DND-41 (cell line): Measurements from ENCODE around the gene LCN2.

Experiments used
- ATAC-seq: fragments of 200-7000 bp; cut with Tn5 transposase; 3 replicates; pipeline ENCODE4 v1.9.1; 2021; ENCODE audit warnings: low read depth; ENCODE audit not compliant: insufficient read depth
- DNase-seq: peaks from one replicate; pipeline ENCODE4 v3.0.0-alpha.2; 2020
- H2AFZ ChIP-seq: 2 replicates; pipeline ENCODE4 v1.6.0; 2012; ENCODE audit warnings: low read depth, low read length
- H3K27ac ChIP-seq: 2 replicates; pipeline ENCODE4 v1.5.1; 2012; ENCODE audit warnings: low read length, inconsistent platforms
- H3K27me3 ChIP-seq: fragments of 200-600 bp; sonication (generic); 2 replicates; pipeline ENCODE4 v1.6.0; 2012; ENCODE audit warnings: low read length, mild to moderate bottlenecking, inconsistent platforms; ENCODE audit not compliant: insufficient read depth, poor library complexity
- H3K36me3 ChIP-seq: 2 replicates; pipeline ENCODE4 v1.5.1; 2012; ENCODE audit warnings: low read length, inconsistent platforms; ENCODE audit not compliant: insufficient read depth
- H3K4me1 ChIP-seq: 2 replicates; pipeline ENCODE4 v1.5.1; 2012; ENCODE audit warnings: mild to moderate bottlenecking, low read length; ENCODE audit not compliant: insufficient read depth
- H3K4me2 ChIP-seq: 2 replicates; pipeline ENCODE4 v1.6.0; 2012; ENCODE audit warnings: mild to moderate bottlenecking, moderate library complexity, low read length, inconsistent platforms; ENCODE audit not compliant: insufficient read depth
- H3K4me3 ChIP-seq, 2 experiments: fragments of 200-600 bp in 1 of 2; shearing (Covaris generic) in 1 of 2; 2 replicates each; pipeline ENCODE4 v1.5.1; 2012 to 2016; ENCODE audit warnings: inconsistent platforms in 2 of 2, low read length in 2 of 2, mild to moderate bottlenecking in 2 of 2, low read depth in 1 of 2, moderate library complexity in 1 of 2
- H3K79me2 ChIP-seq: 2 replicates; pipeline ENCODE4 v1.6.0; 2012; ENCODE audit warnings: low read length, inconsistent platforms; ENCODE audit not compliant: insufficient read depth
- H3K9ac ChIP-seq: 2 replicates; pipeline ENCODE4 v1.6.0; 2012; ENCODE audit warnings: low read depth, mild to moderate bottlenecking, inconsistent platforms, low read length, moderate library complexity
- H3K9me3 ChIP-seq: 2 replicates; pipeline ENCODE4 v1.5.1; 2012; ENCODE audit warnings: low read length, moderate library complexity, mild to moderate bottlenecking, inconsistent platforms; ENCODE audit not compliant: insufficient read depth, severe bottlenecking
- H4K20me1 ChIP-seq: 2 replicates; pipeline ENCODE4 v1.6.0; 2012; ENCODE audit warnings: low read length; ENCODE audit not compliant: insufficient read depth
- EZH2 ChIP-seq: IDR thresholded peaks from 3 replicates; pipeline ENCODE4 v1.6.1; 2012; ENCODE audit warnings: borderline replicate concordance, low read depth, mild to moderate bottlenecking, moderate library complexity, low read length, inconsistent platforms; ENCODE audit not compliant: severe bottlenecking
- TF ChIP-seq, protein P1 (sequence below): IDR thresholded peaks from 2 replicates; pipeline ENCODE4 v1.5.1; 2012; ENCODE audit warnings: borderline replicate concordance, low read length, moderate library complexity, mild to moderate bottlenecking; ENCODE audit not compliant: poor library complexity, severe bottlenecking; ENCODE audit errors: extremely low read depth

LCN2 gene

DNA sequence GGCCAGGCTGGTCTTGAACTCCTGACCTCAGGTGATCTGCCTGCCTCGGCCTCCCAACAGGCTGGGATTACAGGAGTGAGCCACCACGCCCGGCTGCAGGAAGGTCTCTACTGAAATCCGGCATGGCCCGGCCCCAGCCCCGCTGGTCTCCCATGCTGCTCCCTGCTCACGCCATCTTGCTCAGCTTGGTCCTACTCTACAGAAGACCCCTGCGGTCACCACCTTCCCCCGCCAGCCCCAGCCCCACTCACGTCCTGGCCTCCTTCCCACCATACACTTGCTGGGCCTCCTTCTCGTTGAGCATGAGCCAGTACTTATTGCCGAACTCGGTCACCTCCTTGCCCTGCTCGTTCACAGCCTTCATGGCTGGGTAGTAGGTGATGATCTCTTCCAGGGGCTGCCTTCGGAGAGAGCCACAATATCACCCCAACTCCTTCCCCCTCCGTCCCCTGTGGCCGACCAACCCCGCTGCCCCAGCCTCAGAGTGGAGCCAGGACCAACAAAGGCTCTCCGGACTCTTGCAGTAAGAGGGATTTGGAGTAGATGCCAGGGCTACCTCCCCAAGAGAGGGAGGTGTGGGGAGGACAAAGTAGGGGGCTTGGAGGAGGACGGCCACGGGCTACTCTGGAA is 25.7 kb upstream of the LCN2 start:
- Histone ChIP-seq H3K79me2 (peaks cover 31% of the 10 kb centered on the region), H3K36me3 (peaks cover 49% of the 10 kb centered on the region), H3K4me3 (no peak overlapping the region), H3K9ac (no peak overlapping the region), H3K27me3 (no peaks in the 10 kb centered on the region), H4K20me1 (peaks cover 26% of the 10 kb centered on the region), H3K4me2 (no peak overlapping the region), H3K9me3 (no peaks in the 10 kb centered on the region), H3K27ac (no peak overlapping the region), H3K4me1 (peaks cover 27% of the 10 kb centered on the region), H2AFZ (no peak overlapping the region)
- ATAC-seq, result no peak
- DNase-seq, result no peak
- TF ChIP-seq EZH2, result no peak
- TF ChIP-seq, protein P1, sequence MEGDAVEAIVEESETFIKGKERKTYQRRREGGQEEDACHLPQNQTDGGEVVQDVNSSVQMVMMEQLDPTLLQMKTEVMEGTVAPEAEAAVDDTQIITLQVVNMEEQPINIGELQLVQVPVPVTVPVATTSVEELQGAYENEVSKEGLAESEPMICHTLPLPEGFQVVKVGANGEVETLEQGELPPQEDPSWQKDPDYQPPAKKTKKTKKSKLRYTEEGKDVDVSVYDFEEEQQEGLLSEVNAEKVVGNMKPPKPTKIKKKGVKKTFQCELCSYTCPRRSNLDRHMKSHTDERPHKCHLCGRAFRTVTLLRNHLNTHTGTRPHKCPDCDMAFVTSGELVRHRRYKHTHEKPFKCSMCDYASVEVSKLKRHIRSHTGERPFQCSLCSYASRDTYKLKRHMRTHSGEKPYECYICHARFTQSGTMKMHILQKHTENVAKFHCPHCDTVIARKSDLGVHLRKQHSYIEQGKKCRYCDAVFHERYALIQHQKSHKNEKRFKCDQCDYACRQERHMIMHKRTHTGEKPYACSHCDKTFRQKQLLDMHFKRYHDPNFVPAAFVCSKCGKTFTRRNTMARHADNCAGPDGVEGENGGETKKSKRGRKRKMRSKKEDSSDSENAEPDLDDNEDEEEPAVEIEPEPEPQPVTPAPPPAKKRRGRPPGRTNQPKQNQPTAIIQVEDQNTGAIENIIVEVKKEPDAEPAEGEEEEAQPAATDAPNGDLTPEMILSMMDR, result no peak

DNA sequence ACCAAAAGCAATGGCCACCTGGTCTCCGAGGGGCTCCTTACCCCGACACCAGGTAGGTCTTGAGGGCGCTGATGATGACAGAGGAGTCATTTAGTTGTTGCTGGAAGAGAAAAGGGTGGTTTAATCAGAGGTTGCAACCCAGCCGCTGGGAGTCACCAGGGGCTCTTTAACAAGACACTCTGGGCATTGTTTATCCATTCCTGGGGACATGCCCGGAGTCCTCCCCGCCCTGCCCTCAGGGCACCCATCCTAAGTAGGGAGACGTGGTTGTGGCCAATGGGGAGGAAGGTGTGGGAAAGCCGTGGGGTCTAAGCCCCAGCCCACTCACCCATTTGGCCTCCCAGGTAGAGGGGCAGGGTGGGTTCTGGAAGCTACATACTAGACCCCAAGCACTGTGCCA is 24.8 kb upstream of the LCN2 start:
- H4K20me1 ChIP-seq, result peaks cover 26% of the 10 kb centered on the region
- H3K27ac ChIP-seq, result no peak overlapping the region
- peak overlapping the region; percentile 68; the same call in 1 of the 2 replicates for H3K4me2 ChIP-seq
- DNase-seq (no peak), ATAC-seq (no peak)
- TF ChIP-seq, protein P1, result no peak
- no peak for TF ChIP-seq EZH2
- H2AFZ ChIP-seq, result no peak overlapping the region
- no peaks in the 10 kb centered on the region for H3K9me3 ChIP-seq
- H3K9ac ChIP-seq, result no peak overlapping the region
- H3K36me3 ChIP-seq, result peaks cover 49% of the 10 kb centered on the region
- no peak overlapping the region for H3K4me3 ChIP-seq
- peaks cover 31% of the 10 kb centered on the region for H3K79me2 ChIP-seq
- H3K4me1 ChIP-seq, result peaks cover 35% of the 10 kb centered on the region
- no peaks in the 10 kb centered on the region for H3K27me3 ChIP-seq

DNA sequence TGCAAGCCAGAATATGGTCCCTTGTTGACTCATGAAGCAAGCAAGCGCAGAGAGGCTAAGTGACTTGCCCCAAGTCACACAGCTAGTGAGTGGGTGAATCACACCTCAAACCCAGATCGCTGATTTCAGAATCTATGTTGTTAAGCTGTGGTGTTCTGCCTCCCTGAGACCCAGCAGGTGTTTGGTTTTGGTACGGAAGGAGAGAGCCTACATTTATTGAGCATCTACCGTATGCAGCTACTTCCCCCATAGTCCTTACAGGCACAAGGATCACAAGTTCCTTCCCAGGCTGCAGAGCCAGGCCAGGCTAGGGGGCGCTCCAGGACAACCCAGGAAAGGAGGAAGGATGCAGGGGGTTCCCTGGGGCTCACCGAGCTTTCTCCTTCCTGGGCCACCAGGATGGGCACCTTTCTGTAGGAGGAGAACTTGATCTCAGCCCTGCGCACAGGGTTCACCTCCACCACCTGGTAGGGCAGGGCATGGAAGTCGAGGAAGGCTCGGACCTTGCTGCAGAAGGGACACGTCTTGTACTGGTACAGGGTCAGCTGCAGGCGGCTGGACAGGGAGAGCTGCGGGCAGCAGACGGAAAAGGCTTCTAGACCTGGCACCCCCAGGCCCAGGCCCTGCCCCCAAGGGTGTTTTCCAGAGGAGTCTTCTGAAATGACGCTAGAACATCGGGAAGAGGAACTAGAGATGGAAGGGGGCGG is 24.2 kb upstream of the LCN2 start:
- no peak for TF ChIP-seq EZH2
- TF ChIP-seq, protein P1, result peak; percentile 64
- Histone ChIP-seq H2AFZ (no peak overlapping the region), H3K4me1 (peaks cover 35% of the 10 kb centered on the region), H3K9ac (0 out of 2 replicates have a peak overlapping the region, but pooled peaks have one; percentile 97), H3K36me3 (peaks cover 49% of the 10 kb centered on the region), H3K27me3 (no peaks in the 10 kb centered on the region), H3K27ac (no peak overlapping the region), H3K4me3 (no peak overlapping the region), H3K9me3 (no peaks in the 10 kb centered on the region), H3K4me2 (peak overlapping the region; percentile 68; the same call in 1 of the 2 replicates), H3K79me2 (peaks cover 31% of the 10 kb centered on the region), H4K20me1 (peaks cover 26% of the 10 kb centered on the region)
- ATAC-seq (no peak), DNase-seq (peak; percentile 53)
